GM10266 (cell line): ENCODE measurements around the gene HOXC6.

Experiments
- DNase-seq: peaks from one replicate; pipeline ENCODE4 v3.0.0; 2012; ENCODE audit errors: extremely low spot score
- TF ChIP-seq, protein P1 (sequence below): IDR thresholded peaks from 2 replicates; pipeline ENCODE4 v1.5.1; 2012; ENCODE audit warnings: mild to moderate bottlenecking, low read depth; ENCODE audit not compliant: control insufficient read depth, insufficient read depth; ENCODE audit errors: missing control alignments

The HOXC6 gene

DNA sequence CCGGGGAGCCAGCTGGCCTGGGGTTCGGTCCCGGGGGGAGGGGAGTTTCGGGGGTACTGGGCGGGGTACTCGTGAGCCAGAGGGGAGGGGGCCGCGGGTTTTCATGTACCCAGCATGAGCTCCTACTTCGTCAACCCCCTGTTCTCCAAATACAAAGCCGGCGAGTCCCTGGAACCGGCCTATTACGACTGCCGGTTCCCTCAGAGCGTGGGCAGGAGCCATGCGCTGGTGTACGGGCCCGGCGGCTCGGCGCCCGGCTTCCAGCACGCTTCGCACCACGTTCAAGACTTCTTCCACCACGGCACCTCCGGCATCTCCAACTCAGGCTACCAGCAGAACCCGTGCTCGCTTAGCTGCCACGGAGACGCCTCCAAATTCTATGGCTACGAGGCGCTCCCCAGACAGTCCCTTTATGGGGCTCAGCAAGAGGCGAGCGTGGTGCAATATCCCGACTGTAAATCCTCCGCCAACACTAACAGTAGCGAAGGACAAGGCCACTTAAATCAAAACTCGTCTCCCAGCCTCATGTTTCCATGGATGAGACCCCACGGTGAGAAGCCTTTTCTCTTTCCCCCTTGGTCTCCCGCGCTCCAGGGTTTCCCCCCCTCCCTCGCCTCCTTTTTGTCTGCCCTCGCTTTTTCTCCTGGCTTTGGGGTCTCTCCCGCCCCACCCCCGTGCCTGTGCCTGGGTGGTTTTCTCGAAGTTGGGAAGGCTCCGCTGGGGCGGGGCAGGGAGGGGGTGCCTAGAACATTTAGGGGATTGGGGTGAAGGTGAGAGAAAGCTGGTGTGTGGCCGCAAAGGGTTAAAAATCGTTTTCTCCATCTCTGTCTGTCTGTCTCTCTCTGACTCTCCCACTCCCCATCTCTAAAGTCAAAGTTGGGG is 18.8 kb upstream of the HOXC6 start:
- TF ChIP-seq, protein P1, sequence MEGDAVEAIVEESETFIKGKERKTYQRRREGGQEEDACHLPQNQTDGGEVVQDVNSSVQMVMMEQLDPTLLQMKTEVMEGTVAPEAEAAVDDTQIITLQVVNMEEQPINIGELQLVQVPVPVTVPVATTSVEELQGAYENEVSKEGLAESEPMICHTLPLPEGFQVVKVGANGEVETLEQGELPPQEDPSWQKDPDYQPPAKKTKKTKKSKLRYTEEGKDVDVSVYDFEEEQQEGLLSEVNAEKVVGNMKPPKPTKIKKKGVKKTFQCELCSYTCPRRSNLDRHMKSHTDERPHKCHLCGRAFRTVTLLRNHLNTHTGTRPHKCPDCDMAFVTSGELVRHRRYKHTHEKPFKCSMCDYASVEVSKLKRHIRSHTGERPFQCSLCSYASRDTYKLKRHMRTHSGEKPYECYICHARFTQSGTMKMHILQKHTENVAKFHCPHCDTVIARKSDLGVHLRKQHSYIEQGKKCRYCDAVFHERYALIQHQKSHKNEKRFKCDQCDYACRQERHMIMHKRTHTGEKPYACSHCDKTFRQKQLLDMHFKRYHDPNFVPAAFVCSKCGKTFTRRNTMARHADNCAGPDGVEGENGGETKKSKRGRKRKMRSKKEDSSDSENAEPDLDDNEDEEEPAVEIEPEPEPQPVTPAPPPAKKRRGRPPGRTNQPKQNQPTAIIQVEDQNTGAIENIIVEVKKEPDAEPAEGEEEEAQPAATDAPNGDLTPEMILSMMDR: no peak
- DNase-seq: no peak

GRCh38 chr12:54010053-54010971 is 17.9 kb upstream of the HOXC6 start:
- TF ChIP-seq, protein P1: no peak
- DNase-seq: no peak

DNA sequence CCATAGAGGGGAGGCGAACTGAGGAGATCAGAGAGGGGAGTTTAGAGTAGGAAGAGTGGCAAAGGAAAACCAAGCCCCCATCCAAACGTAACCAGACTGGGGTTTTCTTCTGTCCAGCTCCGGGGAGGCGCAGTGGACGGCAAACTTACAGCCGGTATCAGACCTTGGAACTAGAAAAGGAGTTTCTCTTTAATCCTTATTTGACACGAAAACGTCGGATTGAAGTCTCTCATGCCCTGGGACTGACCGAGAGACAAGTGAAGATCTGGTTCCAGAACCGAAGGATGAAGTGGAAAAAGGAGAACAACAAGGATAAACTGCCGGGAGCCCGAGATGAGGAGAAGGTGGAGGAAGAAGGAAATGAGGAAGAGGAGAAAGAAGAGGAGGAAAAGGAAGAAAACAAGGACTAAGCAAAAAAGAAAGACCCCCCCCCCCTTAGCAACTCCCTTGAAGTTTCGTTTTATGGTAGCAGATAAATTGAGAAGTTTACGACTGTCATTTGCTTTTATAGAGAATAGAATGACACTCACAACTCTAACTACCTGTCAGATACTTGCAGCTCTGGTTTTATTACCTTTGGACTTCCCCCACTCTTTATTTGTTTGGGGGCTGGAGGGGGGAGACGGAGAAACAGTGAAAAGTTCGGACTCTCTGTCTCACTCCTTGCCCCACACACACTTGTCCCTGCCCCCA is 17.1 kb upstream of the HOXC6 start:
- no peak for DNase-seq

DNA sequence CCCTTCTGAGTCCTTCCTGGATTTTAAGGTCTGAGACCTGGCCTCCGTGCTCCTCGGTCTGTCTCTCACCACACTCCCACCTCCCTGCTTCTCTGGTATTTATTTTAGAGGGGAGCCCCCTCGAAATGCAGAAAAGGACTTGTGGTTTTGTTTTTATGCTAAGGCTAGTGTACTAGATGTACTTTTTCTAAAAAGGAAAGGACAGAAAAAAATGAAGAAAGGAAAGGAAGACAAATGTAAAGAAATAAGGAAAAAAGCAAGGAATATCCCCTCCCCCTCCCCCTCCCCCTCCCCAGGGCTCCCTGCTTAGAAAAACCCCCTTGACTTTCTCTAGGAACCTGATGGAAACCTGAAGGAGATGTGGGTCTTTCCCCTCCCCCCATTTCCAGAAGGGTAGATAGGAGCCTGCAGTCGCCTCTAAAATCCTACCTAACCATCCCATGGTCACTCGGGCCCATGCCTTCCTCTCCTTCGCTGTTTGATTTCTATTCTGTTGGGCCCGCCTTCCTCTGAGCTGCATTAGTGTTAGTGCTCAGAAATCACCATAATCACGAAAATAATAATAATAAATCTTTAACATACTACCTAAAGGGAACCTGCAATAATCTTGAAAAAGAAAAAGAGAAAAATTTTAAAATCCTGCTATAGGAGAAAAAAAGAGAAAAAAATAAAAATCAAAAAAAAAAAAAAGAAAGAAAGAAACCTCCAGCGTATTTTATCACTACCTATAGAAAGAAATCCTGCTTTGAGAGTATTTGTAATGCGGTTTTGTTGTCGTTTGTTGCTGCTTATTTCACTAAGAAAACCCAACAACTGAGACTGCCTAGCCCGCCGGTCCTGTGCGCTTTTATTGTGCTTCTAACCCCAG is 16.3 kb upstream of the HOXC6 start:
- TF ChIP-seq, protein P1: no peak
- DNase-seq: no peak

More for the DNA sequence above, 17.1 kb upstream of the HOXC6 start:
- TF ChIP-seq, protein P1: no peak

- TF ChIP-seq, protein P1: no peak
- DNase-seq: no peak
These were observed 15.4 kb upstream of the HOXC6 start for GRCh38 chr12:54012631-54013409.
